GM10266 (cell line): ENCODE measurements around the gene CRYGC.
A peak's percentile ranks its signal among the peaks of the same experiment; 100 is the strongest.

ENCODE experiments used
- DNase-seq: peaks from one replicate; pipeline ENCODE4 v3.0.0; 2012; ENCODE audit errors: extremely low spot score
- CTCF ChIP-seq: IDR thresholded peaks from 2 replicates; pipeline ENCODE4 v1.5.1; 2012; ENCODE audit warnings: mild to moderate bottlenecking, low read depth; ENCODE audit not compliant: control insufficient read depth, insufficient read depth; ENCODE audit errors: missing control alignments

CRYGC gene, protein sequence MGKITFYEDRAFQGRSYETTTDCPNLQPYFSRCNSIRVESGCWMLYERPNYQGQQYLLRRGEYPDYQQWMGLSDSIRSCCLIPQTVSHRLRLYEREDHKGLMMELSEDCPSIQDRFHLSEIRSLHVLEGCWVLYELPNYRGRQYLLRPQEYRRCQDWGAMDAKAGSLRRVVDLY

DNA sequence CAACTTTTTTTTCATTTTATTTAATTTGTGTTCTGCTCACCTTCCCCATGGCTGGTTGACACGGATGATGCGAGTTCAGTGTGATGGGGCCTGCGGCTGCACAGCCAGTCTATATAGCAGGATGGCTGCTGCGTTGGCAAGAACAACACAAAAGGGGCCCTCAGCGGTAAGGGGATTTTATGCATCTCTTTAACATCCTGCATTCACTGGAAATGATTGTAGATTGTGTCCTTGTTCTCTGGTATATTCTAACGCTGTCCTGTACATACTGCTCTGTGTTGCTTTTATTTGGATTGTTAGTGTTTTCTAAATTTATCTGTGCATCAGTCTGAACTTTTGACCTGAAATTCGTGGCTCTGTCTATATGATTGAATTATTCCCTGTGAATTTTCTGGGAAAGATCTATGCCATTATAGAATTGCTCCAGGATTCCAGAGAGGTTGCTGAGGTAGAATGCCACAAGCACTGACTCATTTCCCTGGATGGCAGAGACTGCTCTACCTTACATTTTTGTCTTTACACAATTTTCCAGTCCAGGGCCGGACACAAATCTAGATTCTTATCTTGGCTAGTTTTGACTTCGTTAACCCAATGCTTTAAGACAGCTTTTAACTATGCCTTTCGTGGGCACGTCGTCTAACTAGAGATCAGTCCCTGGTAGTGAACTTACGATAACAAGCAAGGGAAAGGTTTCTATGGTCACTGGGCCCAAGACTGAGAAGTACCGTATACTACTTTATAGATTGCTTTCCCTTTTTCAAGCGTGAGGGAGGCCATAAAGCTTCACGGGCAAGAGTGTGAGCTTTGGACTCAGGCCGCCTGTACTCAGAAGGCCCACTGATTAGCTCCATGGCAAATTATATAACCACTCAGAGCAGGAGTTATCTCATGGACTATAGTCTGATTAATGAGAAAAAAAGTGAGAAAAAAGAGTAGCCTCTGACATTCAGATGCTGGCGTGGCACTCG is at the start of gene CRYGC:
CRYGC (minus strand) TSS at position 85 of the 968 bp plus-strand sequence; CDS start at position 49, 36 bp downstream.
- no peak for DNase-seq
- no peak for TF ChIP-seq CTCF

DNA sequence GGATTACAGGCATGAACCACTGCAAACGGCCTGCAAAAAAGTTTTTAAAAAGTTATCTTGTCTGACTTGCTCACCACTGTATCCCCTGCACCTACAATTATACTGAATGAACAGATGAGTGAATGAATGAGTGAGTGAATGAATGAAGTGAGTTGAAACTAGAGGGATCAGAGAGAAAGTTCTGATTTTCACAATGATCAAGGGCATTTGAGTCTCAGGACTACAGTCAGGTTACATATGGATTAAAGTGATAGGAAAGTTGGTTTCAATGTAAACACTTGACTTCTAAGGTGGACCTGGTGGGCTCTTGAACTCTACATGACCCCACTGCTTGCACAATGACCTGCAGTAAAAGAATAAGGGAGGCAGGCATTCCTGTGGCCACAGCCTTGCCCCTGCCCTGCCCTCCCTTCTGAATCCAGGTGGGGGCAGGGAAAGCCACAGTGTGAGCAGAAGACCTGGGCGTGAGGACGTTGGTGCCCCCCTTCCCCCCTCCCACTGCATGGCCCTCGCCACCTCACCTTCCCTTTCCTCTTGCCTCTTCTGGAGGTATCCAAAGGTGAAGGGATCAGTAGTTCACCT is 49.5 kb upstream of the CRYGC start:
- no peak for DNase-seq
- TF ChIP-seq CTCF = no peak

- TF ChIP-seq CTCF = no peak
- DNase-seq = no peak
Measured at GRCh38 chr2:208175840-208176153, 46.2 kb upstream of the CRYGC start.

DNA sequence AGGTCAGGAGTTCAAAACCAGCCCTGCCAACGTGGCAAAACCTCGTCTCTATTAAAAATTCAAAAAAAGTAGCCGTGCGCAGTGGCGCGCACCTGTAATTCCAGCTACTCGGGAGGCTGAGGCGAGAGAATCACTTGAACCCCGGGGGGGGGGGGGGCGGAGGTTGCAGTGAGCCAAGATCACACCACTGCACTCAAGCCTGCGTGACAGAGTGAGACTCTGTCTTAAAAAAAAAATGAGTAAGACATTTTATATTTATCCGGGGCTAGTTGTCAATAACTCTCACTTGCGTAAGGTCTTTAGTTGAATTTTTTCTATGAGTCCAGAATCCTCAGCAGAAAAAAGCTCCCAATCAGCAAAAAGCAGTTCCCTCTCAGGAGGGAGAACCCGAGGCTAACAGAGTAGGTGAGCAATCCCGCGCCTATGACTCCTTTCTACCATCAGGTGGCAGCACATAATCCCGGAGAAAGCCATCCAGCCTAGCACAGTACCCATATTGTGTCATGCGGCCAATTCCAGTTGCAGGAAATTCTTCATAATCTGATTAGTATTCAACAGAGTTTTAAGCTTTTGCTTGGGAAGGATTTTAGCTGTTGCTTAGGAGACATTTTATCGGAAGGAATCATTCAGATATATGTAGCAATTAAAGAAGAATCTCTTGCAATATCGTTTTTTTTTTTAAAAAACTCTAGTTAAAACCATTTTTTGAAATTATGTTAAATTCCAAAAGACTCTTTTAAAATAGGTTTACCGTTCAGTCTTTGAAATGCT is 45.6 kb upstream of the CRYGC start:
- peak; percentile 68 for DNase-seq
- TF ChIP-seq CTCF = peak; percentile 85

GRCh38 chr2:208174144-208174543 is 44.5 kb upstream of the CRYGC start:
- no peak for TF ChIP-seq CTCF
- DNase-seq = no peak

- no peak for TF ChIP-seq CTCF
- no peak for DNase-seq
Measured at GRCh38 chr2:208172125-208172524, 42.5 kb upstream of the CRYGC start.
